ENCODE results near the gene OBP2B.
A peak's percentile ranks its signal among the peaks of the same experiment; 100 is the strongest.
"Not testable (repeated sequence)": the region's sequence is repeated elsewhere in the genome, so short reads cannot be mapped to it uniquely, and the experiment has no call there.

OBP2B gene, protein sequence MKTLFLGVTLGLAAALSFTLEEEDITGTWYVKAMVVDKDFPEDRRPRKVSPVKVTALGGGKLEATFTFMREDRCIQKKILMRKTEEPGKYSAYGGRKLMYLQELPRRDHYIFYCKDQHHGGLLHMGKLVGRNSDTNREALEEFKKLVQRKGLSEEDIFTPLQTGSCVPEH

DNA sequence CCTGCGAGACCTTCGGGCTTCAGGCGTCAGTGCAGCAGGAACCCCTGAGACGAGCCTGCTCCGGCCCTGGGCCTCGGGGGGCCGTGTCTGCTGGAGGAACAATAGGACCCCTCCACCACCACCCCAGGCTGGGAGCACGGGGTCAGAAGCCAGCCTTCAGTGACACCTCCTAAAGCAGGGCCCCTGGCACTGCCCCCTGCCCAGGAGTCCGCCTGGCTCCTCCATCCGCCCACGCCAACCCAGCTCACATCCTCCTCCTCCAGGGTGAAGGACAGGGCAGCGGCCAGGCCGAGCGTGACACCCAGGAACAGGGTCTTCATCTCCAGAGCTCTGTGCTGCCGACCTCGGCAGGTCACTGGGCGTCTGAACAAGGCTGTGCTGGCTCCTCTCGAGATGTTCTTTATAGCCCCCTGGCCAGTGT, at the start of gene OBP2B:
Gene OBP2B, minus strand, starts transcription at position 371 of the 421 bp plus-strand sequence. Its CDS starts 51 bp downstream, at position 320.
- not testable (repeated sequence) for DNase-seq (ENCODE audit: low spot score)

DNA sequence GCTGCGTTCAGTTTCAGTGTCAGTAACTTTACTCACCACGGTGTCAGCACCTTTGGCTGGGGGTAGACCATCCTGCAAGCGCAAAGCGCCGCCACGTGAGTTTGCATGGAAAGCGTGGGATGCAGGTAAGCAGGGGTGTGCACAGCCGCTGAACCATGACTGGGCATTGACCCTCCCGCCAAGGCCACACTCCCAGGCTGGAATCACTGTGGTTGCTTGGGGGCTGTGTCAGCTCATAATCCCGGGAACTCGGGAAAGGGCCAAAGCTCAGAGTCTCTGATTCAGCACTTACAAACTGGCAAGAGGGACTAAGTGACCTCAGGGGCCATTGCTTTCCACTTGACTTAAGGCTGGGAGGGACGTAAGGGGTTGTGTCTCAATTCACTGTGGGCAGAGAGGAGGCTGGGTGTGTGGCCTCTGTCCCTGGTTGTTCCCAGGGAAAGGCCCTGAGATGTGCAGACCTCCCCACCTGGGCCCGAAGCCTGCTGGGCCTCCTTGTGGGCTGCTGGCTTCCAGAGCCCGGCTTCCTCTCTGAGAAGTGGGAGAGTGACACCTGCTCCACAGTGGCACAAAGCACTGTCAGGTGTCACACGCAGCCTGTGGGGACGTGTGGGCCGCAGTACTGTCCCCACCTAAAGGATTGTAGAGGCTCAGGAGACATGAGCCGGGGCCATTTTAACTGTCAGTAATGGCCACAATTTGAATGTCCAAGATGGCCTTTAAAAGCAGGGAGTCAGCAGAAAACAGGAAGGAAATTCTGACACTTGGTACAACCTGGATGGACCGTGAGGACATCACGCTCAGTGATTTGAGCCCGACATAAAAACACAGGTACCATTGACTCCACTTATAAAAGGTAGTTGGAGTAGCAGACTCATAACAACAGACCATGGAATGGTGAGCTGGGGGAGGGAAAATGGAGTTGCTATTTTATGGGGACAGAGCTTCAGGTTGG, 49.3 kb upstream of the OBP2B start:
- no peak for DNase-seq (ENCODE audit: low spot score)

DNA sequence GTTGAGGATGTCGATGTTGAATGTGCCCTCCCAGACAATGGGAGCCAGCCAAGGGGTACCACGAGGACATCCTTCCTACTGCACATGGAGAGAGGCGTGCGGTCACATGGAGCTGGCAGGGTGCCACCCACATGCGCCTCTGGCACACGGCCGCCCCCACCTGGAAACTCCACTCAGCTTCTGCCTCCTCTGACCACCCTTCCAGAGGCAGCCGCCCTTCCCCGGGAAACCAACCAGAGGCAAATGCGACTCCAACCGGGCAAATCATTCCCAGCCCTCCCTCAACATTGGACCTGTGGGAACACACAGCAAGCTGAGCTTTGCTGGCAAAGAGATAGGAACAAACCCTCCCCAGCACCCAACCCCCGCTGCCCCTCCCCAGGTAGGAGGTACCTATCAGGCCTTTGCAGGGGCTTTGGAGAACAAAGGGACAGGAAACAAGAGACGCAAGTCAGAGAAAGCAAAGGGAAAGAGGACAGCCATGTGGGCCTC, 48.5 kb upstream of the OBP2B start:
- no peak for DNase-seq (ENCODE audit: low spot score)

DNA sequence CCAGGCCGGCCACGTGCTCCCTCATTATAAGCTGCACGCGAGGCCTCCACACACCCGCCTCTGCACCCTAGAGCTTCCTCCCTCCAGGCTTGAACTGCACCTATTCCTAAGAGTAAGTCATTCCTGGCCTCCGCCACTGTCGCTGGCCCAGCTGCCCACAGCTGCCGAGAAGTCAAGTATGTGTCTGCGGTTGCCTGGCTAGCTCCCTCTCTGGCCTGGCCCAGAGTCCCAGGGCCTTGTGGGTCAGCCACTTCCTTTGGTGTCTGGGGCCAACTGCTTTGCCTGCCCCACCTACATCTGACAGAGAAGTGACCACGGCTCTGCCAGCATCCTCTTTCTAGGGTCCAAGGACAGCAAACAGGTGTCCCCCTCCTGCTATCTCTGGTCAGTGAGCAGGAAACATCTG, 47.6 kb upstream of the OBP2B start:
- DNase-seq (ENCODE audit: low spot score): no peak

DNA sequence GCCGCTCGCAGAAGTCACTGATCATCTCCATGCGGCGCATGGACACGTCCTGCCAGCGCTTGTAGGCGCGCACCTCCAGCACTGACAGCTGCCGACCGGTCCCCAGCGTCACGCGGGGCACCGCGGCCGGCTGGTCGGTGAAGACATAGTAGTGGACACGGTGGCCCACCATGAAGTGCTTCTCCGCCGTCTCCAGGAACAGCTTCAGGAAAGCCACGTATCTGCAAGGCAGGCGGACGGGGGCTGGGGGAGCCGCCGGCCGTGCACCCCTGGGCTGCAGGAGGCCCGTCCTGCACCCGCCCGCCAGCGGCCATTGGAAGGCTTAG, 47.0 kb upstream of the OBP2B start:
- DNase-seq (ENCODE audit: low spot score): no peak

DNA sequence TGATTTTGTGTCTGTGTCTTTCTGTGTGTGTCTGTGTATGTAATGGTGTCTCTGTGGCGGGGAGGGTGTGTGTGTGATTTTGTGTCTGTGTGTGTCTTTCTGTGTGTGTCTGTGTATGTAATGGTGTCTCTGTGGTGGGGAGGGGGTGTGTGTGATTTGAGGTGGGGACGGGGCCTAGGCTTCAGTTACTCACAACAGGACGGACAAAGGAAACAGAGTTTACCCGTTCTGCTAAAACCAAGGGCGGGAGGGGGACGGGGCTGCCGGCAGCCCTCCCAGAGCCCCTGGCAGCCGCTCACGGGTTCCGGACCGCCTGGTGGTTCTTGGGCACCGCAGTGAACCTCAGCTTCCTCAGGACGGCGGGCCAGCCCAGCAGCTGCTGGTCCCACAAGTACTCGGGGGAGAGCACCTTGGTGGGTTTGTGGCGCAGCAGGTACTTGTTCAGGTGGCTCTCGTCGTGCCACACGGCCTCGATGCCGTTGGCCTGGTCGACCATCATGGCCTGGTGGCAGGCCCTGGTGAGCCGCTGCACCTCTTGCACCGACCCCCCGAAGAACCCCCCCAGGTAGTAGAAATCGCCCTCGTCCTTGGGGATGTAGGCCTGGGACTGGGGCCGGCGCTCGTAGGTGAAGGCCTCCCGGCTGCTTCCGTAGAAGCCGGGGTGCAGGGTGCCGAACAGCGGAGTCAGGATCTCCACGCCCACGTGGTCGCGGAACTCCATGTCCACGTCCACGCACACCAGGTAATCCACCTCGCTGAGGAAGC, 46.5 kb upstream of the OBP2B start:
- no peak for DNase-seq (ENCODE audit: low spot score)

DNA sequence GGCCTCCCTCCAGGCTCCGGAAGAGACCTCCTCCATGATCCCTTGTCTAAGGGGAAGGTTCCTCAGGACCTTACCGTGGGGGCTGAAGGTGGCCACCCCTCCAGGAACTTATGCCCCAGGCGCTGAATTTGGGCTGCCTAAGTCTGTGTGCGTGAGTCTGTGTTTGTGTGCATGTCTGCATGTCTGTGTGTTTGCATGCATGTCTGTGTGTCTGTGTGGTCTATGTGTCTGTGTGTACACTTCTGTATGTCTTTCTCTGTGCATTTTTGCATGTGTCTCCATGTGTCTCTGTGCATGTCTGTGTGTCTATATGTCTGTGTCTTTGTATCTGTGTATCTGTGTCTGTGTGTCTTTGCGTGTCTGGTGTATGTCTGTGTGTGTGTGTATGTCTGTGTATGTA, 45.4 kb upstream of the OBP2B start:
- DNase-seq (ENCODE audit: low spot score): no peak

DNA sequence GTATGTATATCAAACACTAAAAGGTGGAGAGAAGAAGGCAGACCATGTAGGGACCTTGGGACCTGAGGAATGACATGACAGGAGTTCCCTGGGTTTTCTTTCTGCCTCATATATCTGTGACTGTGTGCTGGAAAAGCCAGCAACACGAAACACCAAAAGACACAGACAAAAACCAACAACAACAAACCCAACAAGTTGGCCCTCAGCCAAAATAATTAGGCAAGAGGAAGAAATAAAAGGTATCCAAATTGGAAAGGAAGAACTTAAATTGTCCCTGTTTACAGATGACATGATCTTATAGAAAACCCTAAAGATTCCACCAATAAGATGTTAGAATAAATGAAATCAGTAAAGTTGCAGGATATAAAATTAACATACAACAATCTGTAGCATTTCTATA, 44.2 kb upstream of the OBP2B start:
- no peak for DNase-seq (ENCODE audit: low spot score)

DNA sequence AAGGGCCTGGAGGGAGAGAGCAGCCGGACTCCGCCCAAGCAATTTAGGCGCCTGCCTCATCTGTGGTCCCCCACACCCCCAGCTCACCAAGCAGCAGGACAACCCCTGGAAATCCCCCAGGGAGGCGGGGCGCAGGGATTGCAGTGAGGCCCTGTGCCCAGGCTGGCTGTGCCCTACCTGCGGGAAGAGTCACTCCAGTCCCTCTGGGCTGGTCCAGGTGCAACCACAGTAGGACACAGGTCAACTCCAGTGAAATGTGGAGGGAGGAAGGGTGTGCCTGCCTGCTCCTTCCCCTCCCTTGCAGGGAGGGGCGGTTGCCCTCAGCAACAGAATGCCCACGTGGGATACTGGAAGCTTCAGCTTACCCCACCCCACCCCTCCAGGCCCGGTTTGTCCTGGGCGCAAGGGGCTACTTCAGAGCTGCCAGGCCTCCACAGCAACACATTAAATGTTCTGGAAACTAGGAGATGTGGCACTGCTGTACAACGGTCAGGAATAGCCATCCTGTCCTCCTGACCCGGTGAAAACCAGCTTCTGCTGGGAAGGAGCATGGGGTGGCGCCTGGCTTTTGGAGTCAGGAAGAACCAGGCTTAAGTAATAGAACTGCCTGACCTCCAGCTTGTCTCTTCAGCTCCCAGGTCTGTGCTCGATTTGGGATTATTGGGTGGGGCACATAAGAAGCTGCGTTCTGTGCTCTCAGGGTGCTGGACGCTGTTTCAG, 43.4 kb upstream of the OBP2B start:
- DNase-seq (ENCODE audit: low spot score): no peak

DNA sequence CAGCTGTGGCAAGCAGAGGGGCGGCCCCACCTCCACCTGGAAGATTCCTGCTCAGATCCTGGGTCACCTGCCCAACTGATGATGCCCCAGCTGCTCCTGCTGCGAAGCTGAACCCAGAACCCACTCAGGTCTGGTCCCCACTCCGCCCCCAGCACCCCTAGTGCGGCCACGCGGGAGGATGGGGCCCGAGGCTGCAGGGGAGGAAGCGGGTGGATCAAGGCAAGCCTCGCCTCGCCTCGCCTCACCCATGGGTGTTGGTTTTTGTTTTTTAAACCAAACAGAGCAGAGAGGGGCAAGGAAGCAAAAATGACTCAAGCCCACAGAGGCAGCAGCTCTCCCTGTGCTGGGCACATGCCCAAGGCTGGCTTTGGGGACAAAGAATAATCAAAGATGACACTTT, 42.7 kb upstream of the OBP2B start:
- DNase-seq (ENCODE audit: low spot score): no peak

DNA sequence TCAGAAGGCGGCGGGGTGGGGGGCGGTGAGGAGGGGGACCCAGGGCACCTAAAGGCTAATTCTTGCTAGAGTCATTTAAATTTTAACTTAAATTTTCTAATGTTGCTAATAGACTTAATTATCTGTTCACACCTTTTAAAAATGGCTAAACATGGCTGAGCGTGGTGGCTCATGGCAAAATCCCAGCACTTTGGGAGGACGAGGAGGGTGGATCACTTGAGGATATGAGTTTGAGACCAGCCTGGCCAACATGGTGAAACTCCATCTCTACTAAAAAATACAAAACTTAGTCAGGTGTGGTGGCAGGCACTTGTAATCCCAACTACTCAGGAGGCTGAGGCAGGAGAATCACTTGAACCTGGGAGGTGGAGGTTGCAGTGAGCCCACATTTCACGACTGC, 42.2 kb upstream of the OBP2B start:
- DNase-seq (ENCODE audit: low spot score): not testable (repeated sequence)

DNA sequence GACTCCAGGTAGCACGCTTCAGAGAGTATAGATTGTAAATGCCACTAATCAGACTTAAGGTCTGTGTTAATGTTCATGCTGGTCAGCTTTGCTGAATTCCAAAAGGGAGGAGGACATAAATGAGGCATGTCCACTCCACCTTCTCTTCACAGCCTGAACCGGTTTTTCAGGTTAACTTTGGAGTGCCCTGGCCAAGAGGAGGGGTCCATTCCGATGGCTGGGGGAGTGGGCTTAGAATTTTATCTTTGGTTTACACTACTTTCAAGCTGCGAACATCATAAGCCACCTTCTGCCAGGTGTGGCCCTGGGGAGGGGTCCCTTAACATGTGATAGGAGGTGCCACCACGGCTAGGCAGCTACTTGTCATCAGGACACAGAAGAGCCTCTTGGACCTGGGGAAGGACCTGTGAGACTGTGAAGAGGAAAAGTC, 41.7 kb upstream of the OBP2B start:
- no peak for DNase-seq (ENCODE audit: low spot score)

DNA sequence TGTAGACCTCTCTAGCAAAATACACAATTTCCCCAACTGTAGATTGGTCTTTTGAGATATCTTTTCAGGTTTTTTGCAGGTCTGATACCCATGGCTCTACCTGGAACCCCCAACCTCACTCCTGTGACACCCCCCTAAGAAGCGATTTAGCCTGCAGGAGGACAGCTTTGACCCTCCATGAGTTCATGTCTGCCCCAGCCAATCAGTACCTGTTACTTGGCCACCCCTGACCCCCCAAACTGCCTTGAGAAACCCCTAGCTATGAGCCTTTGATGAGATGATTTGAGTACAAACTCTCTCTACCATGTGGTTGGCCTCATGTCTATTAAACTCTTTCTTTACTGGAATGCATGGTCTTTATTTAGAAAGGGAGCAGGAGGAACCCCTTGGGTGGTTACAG, 40.3 kb upstream of the OBP2B start:
- no peak for DNase-seq (ENCODE audit: low spot score)

DNA sequence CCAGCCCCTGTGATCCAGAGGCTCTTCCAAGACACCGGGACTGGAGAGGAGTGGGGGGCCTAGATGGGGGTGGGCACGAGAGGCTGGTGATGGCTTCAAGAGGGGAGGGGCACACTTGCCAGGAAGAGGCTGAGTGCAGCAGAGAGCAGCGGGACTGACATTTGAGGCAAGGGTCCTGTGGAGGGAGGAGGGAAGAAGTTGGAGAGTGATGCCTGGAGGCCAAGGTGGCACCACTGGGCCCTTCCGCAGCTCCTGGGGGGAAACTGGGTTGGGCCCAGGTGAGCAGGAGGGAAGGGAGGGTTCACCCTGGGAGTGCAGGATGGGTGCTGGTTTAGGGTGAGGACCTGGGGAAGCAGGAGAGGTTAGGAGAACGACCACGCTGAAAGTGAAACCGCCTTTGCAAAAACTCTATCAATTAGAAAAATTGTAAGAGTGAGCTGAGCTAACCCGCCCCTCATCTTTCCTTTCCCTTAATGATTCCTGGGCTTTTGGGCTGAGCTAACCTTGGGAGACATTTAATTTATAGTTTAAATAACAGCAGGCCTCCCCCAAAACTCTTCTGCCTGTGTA, 39.8 kb upstream of the OBP2B start:
- DNase-seq (ENCODE audit: low spot score): no peak

DNA sequence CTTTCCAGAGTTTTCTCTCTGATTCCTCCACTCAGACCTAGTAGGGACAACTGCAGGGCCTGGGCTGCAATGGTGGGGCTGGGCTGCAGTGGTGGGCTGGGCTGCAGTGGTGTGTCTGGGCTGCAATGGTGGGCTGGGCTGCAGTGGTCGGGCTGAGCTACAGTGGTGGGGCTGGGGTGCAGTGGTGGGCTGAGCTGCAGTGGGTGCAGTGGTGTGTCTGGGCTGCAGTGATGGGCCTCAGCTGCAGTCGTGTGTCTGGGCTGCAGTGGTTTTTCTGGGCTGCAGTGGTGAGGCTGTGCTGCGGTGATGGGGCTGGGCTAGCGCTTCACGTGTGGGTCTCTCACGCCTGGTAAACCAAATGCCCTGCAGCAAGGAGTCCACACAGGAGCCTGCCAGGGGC, 38.6 kb upstream of the OBP2B start:
- no peak for DNase-seq (ENCODE audit: low spot score)

DNA sequence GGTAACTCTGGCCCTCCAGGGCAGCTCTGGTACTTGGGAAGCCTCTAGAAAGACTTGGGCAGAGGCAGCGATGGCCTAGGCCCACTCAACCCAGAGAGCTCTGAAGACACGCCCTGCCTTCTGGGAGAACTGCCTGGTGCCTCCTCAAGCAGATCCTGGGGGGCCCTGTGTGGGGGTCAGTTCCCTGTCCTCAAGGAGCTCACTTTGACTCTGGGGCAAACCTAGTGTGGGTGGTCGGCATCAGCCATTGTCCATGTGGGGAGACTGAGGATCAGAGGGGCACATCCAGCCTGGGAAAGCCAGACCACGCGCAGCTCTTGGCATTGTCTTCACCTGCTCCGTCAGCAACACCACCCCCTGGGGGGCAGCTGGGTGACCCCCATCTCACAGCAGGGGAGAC, 37.9 kb upstream of the OBP2B start:
- DNase-seq (ENCODE audit: low spot score): no peak

DNA sequence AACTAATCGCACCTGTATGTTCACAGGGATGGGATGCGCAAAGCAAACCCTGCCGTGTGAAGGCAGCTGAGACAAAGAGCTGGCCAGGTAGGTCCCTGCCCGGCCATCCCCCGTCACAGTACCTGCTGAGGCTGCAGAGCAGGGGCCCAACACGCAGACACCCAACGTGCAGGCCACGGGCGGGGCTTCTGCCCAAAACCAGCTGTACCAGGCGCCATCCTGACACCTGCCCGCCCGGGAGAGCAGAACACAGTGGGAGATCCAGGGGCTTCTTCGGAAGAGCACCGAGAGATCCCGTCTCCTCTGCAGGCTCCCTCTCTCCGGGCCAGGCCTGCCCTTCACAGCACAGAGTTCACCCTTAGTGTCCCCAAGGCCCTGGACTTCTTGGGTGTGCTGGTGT, 37.5 kb upstream of the OBP2B start:
- no peak for DNase-seq (ENCODE audit: low spot score)

DNA sequence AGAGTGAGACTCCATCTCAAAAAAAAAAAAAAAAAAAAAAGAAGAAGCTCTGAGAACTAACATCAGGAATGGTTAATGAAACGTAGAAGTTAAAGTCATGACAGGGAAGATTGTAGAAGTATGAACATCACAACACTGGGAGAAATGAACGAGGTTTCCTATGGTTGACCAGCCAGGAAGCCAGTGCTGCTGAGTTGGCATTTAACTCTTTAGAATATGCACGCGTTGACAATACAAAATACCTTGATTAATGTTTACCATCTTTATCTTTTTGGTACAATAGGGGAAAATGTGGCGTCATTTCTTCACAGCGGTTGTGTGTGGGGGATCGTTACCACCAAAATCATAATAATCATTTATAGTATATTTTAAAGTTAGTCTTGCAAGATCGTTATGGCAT, 33.9 kb upstream of the OBP2B start:
- DNase-seq (ENCODE audit: low spot score): no peak

DNA sequence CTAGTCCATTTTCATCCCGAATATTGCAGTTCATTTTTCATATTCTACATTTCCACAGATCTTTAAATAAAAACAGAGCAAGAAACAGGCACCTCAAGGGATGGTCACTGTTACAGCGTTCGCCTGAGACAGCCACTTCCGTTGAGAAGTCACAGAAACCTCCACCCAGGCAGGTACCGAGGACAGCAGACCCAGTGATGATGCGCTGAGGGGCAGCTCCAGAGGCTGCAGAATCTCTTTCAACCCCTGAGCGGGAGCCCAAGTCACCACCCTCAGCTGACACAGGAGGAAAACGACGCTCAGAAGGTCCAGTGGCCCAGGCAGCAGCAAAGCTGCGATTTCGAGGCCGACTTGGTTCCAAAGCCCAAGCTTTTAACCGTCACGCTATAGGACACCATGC, 33.2 kb upstream of the OBP2B start:
- no peak for DNase-seq (ENCODE audit: low spot score)

DNA sequence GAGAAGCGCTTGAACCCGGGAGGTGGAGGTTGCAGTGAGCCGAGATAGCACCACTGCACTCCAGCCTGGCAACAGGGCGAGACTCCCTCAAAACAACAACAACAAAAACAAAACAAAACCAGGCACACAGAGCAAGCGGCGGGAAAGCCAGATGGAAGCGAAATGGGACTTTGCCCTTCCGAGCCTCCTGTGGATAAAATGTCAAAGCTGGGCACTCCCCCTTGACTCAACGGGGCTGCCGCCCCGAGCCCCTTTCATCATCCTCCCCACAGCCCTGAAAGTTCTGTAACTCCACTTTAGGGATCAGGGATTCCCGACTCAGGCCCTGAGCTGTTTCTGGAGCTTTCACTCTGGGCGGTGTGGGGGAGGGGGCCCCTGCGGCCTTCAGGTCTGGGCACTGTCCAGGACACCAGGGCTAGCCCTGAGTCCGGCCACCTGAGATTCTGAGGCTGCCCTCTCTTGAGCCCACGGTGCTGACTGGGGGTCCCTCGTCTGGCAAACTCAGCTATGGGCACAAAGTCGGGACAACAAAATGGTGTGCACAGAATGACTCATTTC, 30.6 kb upstream of the OBP2B start:
- no peak for DNase-seq (ENCODE audit: low spot score)

DNA sequence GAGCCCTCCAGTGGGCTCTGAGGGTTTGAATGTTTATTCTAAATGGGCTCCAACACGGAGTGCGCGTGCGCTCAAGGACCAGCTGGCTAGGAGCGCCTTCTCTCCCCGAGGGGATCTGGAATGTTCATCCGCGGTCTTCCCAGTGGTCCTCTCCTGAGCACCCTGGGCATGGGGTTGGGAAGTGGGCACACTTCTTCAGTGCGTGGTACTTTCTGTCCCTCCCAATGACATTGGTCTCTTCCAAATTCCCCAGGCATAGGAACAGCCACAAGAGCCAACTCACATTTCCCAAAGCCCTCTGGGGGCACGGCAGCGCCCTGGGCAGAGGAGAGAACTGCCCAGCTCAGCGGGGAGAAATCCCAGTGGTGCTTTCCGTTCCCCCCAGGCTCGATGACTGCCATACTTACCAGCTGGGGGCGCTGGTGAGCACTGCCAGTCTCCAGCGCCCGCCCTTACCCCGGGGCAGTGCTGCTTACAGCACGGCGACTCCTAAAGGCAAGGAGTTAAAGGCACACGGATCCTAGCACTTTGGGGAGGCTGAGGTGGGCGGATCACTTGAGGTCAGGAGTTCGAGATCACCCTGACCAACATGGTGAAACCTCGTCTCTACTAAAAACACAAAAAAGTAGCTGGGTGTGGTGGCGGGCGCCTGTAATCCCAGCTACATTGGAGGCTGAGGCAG, 29.9 kb upstream of the OBP2B start:
- DNase-seq (ENCODE audit: low spot score): peak; percentile 69
